MM.1S (cell line): ENCODE data around the gene MTIF3.

Experiments used
- DNase-seq: peaks from one replicate; pipeline ENCODE4 v3.0.0-alpha.2; 2015
- H2AFZ ChIP-seq: fragments of 300-600 bp; sonication (generic); 2 replicates; pipeline ENCODE4 v1.6.0; 2016; ENCODE audit warnings: antibody characterized with exemption, low read length
- H3F3A ChIP-seq: fragments of 300-600 bp; sonication (generic); 2 replicates; pipeline ENCODE4 v1.6.1; 2016; ENCODE audit warnings: mild to moderate bottlenecking, antibody characterized with exemption, low read length, moderate library complexity, mixed read lengths; ENCODE audit not compliant: insufficient read depth
- H3K27ac ChIP-seq: fragments of 300-600 bp; sonication (generic); 2 replicates; pipeline ENCODE4 v1.5.1; 2016; ENCODE audit warnings: mild to moderate bottlenecking, low read length
- H3K27me3 ChIP-seq: fragments of 300-600 bp; sonication (generic); replicated peaks from 2 replicates; pipeline ENCODE4 v1.6.0; 2016; ENCODE audit warnings: low read length; ENCODE audit not compliant: insufficient read depth
- H3K36me3 ChIP-seq: fragments of 300-600 bp; sonication (generic); replicated peaks from 2 replicates; pipeline ENCODE4 v1.6.1; 2016; ENCODE audit warnings: mild to moderate bottlenecking, low read length, mixed read lengths; ENCODE audit not compliant: insufficient read depth
- H3K4me1 ChIP-seq: fragments of 300-600 bp; sonication (generic); 2 replicates; pipeline ENCODE4 v1.6.1; 2016; ENCODE audit warnings: low read length, mixed read lengths
- H3K4me2 ChIP-seq: fragments of 300-600 bp; sonication (generic); 2 replicates; pipeline ENCODE4 v1.6.0; 2016; ENCODE audit warnings: low read depth, low read length
- H3K4me3 ChIP-seq: fragments of 300-600 bp; sonication (generic); 2 replicates; pipeline ENCODE4 v1.5.1; 2016; ENCODE audit warnings: low read length, mixed read lengths
- H3K79me2 ChIP-seq: fragments of 300-600 bp; sonication (generic); 2 replicates; pipeline ENCODE4 v1.6.1; 2016; ENCODE audit warnings: mixed run types, low read length, mixed read lengths
- H3K9ac ChIP-seq: fragments of 300-600 bp; sonication (generic); 2 replicates; pipeline ENCODE4 v1.6.1; 2016; ENCODE audit warnings: low read length, mixed read lengths
- H3K9me2 ChIP-seq: fragments of 300-600 bp; sonication (generic); replicated peaks from 2 replicates; pipeline ENCODE4 v1.6.1; 2016; ENCODE audit warnings: mild to moderate bottlenecking, low read length, mixed read lengths; ENCODE audit not compliant: insufficient read depth
- H3K9me3 ChIP-seq: fragments of 300-600 bp; sonication (generic); replicated peaks from 2 replicates; pipeline ENCODE4 v1.6.1; 2016; ENCODE audit warnings: mild to moderate bottlenecking, low read length, mixed read lengths; ENCODE audit not compliant: insufficient read depth
- H4K20me1 ChIP-seq: fragments of 300-600 bp; sonication (generic); 2 replicates; pipeline ENCODE4 v1.6.1; 2016; ENCODE audit warnings: mild to moderate bottlenecking, low read length, moderate library complexity, mixed read lengths; ENCODE audit not compliant: insufficient read depth
- EZH2 ChIP-seq: fragments of 300-600 bp; sonication (generic); optimal IDR thresholded peaks from 2 replicates; pipeline ENCODE3; 2017; ENCODE audit warnings: low read depth, mild to moderate bottlenecking, antibody characterized with exemption, low read length, mixed read lengths
- EZH2phosphoT487 ChIP-seq: fragments of 300-600 bp; sonication (generic); IDR thresholded peaks from 2 replicates; pipeline ENCODE4 v1.6.1; 2018; ENCODE audit warnings: antibody characterized with exemption, low read length
- TF ChIP-seq, protein P1 (sequence below): fragments of 300-600 bp; sonication (generic); IDR thresholded peaks from 2 replicates; pipeline ENCODE4 v1.5.1; 2016; ENCODE audit warnings: antibody characterized with exemption, low read length, mixed read lengths

The MTIF3 gene

DNA sequence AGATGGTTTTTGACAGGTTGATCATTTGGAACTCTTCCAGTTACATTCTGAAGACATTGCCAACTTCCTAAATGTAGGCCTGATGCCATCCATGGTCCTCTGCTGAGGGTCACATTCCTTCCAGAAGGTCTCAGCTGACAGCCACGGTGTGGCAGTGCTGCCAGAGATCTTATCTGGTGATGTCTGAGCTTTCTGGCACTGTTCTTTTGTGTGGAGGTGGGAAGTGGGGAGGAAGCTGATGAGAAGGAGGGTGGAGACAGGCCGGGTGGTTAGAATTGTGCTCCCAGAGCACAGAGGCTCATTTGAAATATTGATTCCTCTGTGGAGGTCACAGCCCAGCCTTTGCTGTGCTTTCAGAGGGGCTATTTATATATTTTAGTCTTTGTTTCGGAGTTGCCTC is 16.1 kb upstream of the MTIF3 start:
- DNase-seq, result no peak
- no peak overlapping the region for H2AFZ ChIP-seq

DNA sequence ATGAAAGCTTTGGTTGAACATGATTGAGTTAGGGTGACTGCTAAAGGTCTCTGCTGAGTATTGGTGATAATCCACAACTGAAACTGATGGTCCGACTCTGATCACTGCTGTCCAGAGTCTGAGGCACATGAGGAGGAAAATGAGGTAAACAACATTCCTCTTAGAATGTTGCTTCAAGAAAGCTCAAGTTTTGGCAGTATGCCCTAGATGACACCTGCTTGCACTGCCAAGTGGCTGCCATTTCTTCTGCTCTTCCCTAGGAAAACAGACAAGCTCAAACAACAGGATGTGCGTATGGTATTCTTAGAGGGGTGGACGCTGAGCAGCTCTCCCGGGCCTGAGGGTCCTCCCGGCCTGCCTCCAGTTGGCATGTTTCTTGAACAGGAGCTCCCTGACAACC is 15.2 kb upstream of the MTIF3 start:
- no peak for DNase-seq
- H2AFZ ChIP-seq, result no peak overlapping the region

More for the DNA sequence above, 16.1 kb upstream of the MTIF3 start:
- H3K9ac ChIP-seq, result no peak overlapping the region
- no peaks in the 10 kb centered on the region for H4K20me1 ChIP-seq
- H3K9me3 ChIP-seq, result no peaks in the 10 kb centered on the region
- no peaks in the 10 kb centered on the region for H3K9me2 ChIP-seq
- no peak overlapping the region for H3K4me3 ChIP-seq
- H3K4me1 ChIP-seq, result no peaks in the 10 kb centered on the region
- H3K36me3 ChIP-seq, result no peaks in the 10 kb centered on the region
- no peaks in the 10 kb centered on the region for H3F3A ChIP-seq
- TF ChIP-seq EZH2phosphoT487 (no peak), EZH2 (no peak)
- TF ChIP-seq, protein P1, sequence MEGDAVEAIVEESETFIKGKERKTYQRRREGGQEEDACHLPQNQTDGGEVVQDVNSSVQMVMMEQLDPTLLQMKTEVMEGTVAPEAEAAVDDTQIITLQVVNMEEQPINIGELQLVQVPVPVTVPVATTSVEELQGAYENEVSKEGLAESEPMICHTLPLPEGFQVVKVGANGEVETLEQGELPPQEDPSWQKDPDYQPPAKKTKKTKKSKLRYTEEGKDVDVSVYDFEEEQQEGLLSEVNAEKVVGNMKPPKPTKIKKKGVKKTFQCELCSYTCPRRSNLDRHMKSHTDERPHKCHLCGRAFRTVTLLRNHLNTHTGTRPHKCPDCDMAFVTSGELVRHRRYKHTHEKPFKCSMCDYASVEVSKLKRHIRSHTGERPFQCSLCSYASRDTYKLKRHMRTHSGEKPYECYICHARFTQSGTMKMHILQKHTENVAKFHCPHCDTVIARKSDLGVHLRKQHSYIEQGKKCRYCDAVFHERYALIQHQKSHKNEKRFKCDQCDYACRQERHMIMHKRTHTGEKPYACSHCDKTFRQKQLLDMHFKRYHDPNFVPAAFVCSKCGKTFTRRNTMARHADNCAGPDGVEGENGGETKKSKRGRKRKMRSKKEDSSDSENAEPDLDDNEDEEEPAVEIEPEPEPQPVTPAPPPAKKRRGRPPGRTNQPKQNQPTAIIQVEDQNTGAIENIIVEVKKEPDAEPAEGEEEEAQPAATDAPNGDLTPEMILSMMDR, result no peak
- no peaks in the 10 kb centered on the region for H3K27me3 ChIP-seq
- H3K79me2 ChIP-seq, result no peaks in the 10 kb centered on the region
- H3K4me2 ChIP-seq, result no peak overlapping the region
- no peak overlapping the region for H3K27ac ChIP-seq

DNA sequence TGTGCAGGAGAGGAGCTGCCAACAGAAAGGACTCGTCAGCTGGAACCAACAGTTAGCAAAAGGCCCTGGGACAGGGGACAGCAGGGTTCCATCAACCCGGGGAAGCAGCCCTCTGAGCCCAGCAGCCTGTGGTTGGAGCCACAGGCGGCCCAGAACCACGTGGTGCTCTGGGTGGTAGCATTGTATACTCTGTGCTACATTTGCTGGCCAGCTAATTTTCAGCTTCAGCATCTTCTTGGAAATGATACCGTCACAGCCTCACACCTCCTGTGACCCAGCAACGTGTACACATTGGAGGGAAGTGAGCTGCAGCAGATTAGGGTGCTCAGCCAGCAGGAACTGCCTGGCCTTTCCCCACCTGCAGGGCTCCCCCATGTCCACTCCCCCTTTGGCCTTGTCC is 13.1 kb upstream of the MTIF3 start:
- H3K27me3 ChIP-seq, result no peaks in the 10 kb centered on the region
- no peak overlapping the region for H3K4me2 ChIP-seq
- H4K20me1 ChIP-seq, result no peaks in the 10 kb centered on the region
- no peaks in the 10 kb centered on the region for H3K36me3 ChIP-seq
- TF ChIP-seq EZH2phosphoT487 (no peak), EZH2 (no peak)
- TF ChIP-seq, protein P1, result no peak
- H3K9me2 ChIP-seq, result no peaks in the 10 kb centered on the region
- no peaks in the 10 kb centered on the region for H3F3A ChIP-seq
- H3K79me2 ChIP-seq, result no peaks in the 10 kb centered on the region
- no peak overlapping the region for H3K27ac ChIP-seq
- H3K4me3 ChIP-seq, result no peak overlapping the region
- H3K4me1 ChIP-seq, result no peaks in the 10 kb centered on the region
- H3K9me3 ChIP-seq, result no peaks in the 10 kb centered on the region
- DNase-seq, result no peak
- H2AFZ ChIP-seq, result no peak overlapping the region
- H3K9ac ChIP-seq, result no peak overlapping the region

More for the DNA sequence above, 15.2 kb upstream of the MTIF3 start:
- Histone ChIP-seq H3K79me2 (no peaks in the 10 kb centered on the region), H3K9me3 (no peaks in the 10 kb centered on the region), H3K4me2 (no peak overlapping the region), H3F3A (no peaks in the 10 kb centered on the region), H3K9me2 (no peaks in the 10 kb centered on the region), H3K9ac (no peak overlapping the region), H3K4me1 (no peaks in the 10 kb centered on the region), H3K4me3 (no peak overlapping the region), H3K36me3 (no peaks in the 10 kb centered on the region), H3K27ac (no peak overlapping the region), H4K20me1 (no peaks in the 10 kb centered on the region), H3K27me3 (no peaks in the 10 kb centered on the region)
- TF ChIP-seq EZH2 (no peak), EZH2phosphoT487 (no peak)
- TF ChIP-seq, protein P1, result no peak
